Karpas-422 (cell line): ENCODE measurements around the gene OSTF1. TPM values are rescaled to one million over a fixed set of nuclear protein-coding genes. Genes with fewer than 3 reads are reported as not detected.

Experiments
- DNase-seq: peaks from one replicate; pipeline ENCODE4 v3.0.0-alpha.2; 2015
- H2AFZ ChIP-seq: fragments of 200-600 bp; sonication (generic); 2 replicates; pipeline ENCODE4 v1.6.1; 2014; ENCODE audit warnings: antibody characterized with exemption, low read length, mixed read lengths
- H3K27ac ChIP-seq: fragments of 200-600 bp; sonication (generic); 2 replicates; pipeline ENCODE4 v1.5.1; 2014; ENCODE audit warnings: mild to moderate bottlenecking, low read length, moderate library complexity
- H3K27me3 ChIP-seq: fragments of 200-600 bp; sonication (generic); 2 replicates; pipeline ENCODE4 v1.6.1; 2014; ENCODE audit warnings: low read length, mixed read lengths
- H3K36me3 ChIP-seq: fragments of 200-600 bp; sonication (generic); 2 replicates; pipeline ENCODE4 v1.6.1; 2014; ENCODE audit warnings: low read length, mixed read lengths; ENCODE audit not compliant: insufficient read depth
- H3K4me1 ChIP-seq: fragments of 200-600 bp; sonication (generic); 2 replicates; pipeline ENCODE4 v1.6.1; 2014; ENCODE audit warnings: mild to moderate bottlenecking, low read length, mixed read lengths
- H3K4me2 ChIP-seq: fragments of 200-600 bp; sonication (generic); 2 replicates; pipeline ENCODE4 v1.6.1; 2014; ENCODE audit warnings: low read length, low read depth, mild to moderate bottlenecking; ENCODE audit not compliant: poor library complexity, severe bottlenecking
- H3K4me3 ChIP-seq: fragments of 200-600 bp; sonication (generic); 2 replicates; pipeline ENCODE4 v1.5.1; 2014; ENCODE audit warnings: mild to moderate bottlenecking, antibody characterized with exemption, low read length, mixed read lengths
- H3K79me2 ChIP-seq: fragments of 200-600 bp; sonication (generic); 2 replicates; pipeline ENCODE4 v1.6.1; 2014; ENCODE audit warnings: mild to moderate bottlenecking, low read length, mixed read lengths
- H3K9ac ChIP-seq: fragments of 200-600 bp; sonication (generic); 2 replicates; pipeline ENCODE4 v1.6.0; 2014; ENCODE audit warnings: low read length
- H3K9me2 ChIP-seq: fragments of 200-600 bp; sonication (generic), shearing (Covaris generic); replicated peaks from 2 replicates; pipeline ENCODE4 v1.6.0; 2014; ENCODE audit warnings: mild to moderate bottlenecking, low read length, moderate library complexity; ENCODE audit not compliant: insufficient read depth
- H3K9me3 ChIP-seq: fragments of 300-700, 200-600 bp; sonication (generic); 2 replicates; pipeline ENCODE4 v1.6.1; 2014; ENCODE audit warnings: low read length, mixed read lengths
- H4K20me1 ChIP-seq: fragments of 200-600 bp; sonication (generic); 2 replicates; pipeline ENCODE4 v1.6.1; 2014; ENCODE audit warnings: mild to moderate bottlenecking, antibody characterized with exemption, low read length, low read depth; ENCODE audit not compliant: insufficient read depth
- total RNA-seq: library from RNA; depleted of rRNA; stranded (reverse); fragments of >200 nt; shearing (Covaris generic); gene quantifications from 2 replicates; pipeline ENCODE4 v1.2.3, GENCODE V29; 2014; ENCODE audit warnings: low replicate concordance

Gene OSTF1
- total RNA-seq, 1 experiment from 2014 or later = 56.1 TPM

DNA sequence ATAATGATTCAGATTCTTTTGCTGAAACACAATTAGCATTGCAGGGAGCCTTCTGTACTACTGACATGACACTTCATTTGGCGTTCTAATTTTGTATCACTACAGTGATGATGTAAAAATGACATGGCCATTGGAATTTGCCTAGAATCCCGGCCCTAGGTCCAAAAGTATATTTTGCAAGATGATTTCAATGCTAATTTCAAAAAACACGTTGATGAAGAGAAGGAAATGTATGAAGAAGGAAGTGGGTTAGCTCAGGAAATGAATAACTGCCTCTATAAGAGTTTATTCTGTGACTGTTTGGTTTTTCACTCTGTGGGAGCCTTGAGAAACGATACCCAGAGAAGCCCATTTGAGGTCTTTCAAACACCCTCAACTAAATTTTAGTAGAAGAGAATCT lies 59.3 kb downstream of the OSTF1 start:
- Histone ChIP-seq H3K9ac (no peak overlapping the region), H3K4me1 (peaks cover 6% of the 10 kb centered on the region), H3K79me2 (no peaks in the 10 kb centered on the region), H4K20me1 (no peaks in the 10 kb centered on the region), H3K4me2 (no peak overlapping the region), H3K9me2 (no peaks in the 10 kb centered on the region), H3K27ac (no peak overlapping the region), H3K27me3 (no peaks in the 10 kb centered on the region), H2AFZ (no peak overlapping the region), H3K36me3 (peaks cover 22% of the 10 kb centered on the region; the same call in 1 of the 2 replicates), H3K9me3 (no peaks in the 10 kb centered on the region), H3K4me3 (no peak overlapping the region)
- no peak for DNase-seq

GRCh38 chr9:75148561-75148960 lies 60.2 kb downstream of the OSTF1 start:
- H2AFZ ChIP-seq = no peak overlapping the region
- no peak overlapping the region for H3K9ac ChIP-seq
- peaks cover 6% of the 10 kb centered on the region for H3K4me1 ChIP-seq
- no peak overlapping the region for H3K4me3 ChIP-seq
- no peak for DNase-seq
- no peaks in the 10 kb centered on the region for H3K27me3 ChIP-seq
- H3K36me3 ChIP-seq = peaks cover 14% of the 10 kb centered on the region; the same call in 1 of the 2 replicates
- H3K9me2 ChIP-seq = no peaks in the 10 kb centered on the region
- no peaks in the 10 kb centered on the region for H3K79me2 ChIP-seq
- H4K20me1 ChIP-seq = no peaks in the 10 kb centered on the region
- H3K27ac ChIP-seq = no peak overlapping the region
- no peak overlapping the region for H3K4me2 ChIP-seq
- no peaks in the 10 kb centered on the region for H3K9me3 ChIP-seq

GRCh38 chr9:75149841-75150241 lies 61.5 kb downstream of the OSTF1 start:
- Histone ChIP-seq H3K79me2 (no peaks in the 10 kb centered on the region), H3K9me2 (no peaks in the 10 kb centered on the region), H3K27me3 (no peaks in the 10 kb centered on the region), H3K36me3 (peaks cover 9% of the 10 kb centered on the region; the same call in 1 of the 2 replicates), H2AFZ (no peak overlapping the region), H3K27ac (no peak overlapping the region), H3K9ac (no peak overlapping the region), H3K4me2 (no peak overlapping the region), H4K20me1 (no peaks in the 10 kb centered on the region), H3K4me1 (peaks cover 6% of the 10 kb centered on the region), H3K4me3 (no peak overlapping the region), H3K9me3 (no peaks in the 10 kb centered on the region)
- DNase-seq = no peak

- H3K9me3 ChIP-seq = no peaks in the 10 kb centered on the region
- no peaks in the 10 kb centered on the region for H4K20me1 ChIP-seq
- H3K9me2 ChIP-seq = no peaks in the 10 kb centered on the region
- peaks cover 6% of the 10 kb centered on the region; the same call in 1 of the 2 replicates for H3K36me3 ChIP-seq
- no peaks in the 10 kb centered on the region for H3K27me3 ChIP-seq
- H3K79me2 ChIP-seq = no peaks in the 10 kb centered on the region
- H3K9ac ChIP-seq = no peak overlapping the region
- H3K4me2 ChIP-seq = no peak overlapping the region
- DNase-seq = no peak
- H3K4me3 ChIP-seq = no peak overlapping the region
- no peak overlapping the region for H2AFZ ChIP-seq
- peaks cover 6% of the 10 kb centered on the region for H3K4me1 ChIP-seq
- H3K27ac ChIP-seq = no peak overlapping the region
Measured at GRCh38 chr9:75150512-75150911, 62.2 kb downstream of the OSTF1 start.

DNA sequence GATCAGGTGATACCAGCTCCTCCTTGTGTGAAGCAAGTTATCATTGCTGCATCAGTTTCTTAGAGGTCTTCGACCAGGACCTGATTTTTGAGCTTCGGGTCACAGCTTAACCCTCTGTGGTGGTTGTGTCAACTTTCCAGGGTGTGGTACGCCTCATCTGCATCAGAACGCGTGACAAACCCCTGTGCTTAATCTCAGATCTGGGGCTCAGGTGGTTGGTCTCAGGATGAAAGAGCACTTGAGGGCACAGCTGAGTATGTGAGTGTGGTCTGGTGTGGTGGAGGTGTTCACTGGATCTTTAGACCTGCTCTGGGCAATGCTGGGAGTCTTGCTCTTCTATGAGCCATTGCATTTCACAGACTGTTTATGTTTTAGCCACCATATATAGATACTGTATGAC lies 64.1 kb downstream of the OSTF1 start:
- H3K27me3 ChIP-seq = no peaks in the 10 kb centered on the region
- no peak for DNase-seq
- no peak overlapping the region for H3K9ac ChIP-seq
- H3K4me1 ChIP-seq = peaks cover 6% of the 10 kb centered on the region
- no peak overlapping the region for H2AFZ ChIP-seq
- H3K4me3 ChIP-seq = no peak overlapping the region
- H3K79me2 ChIP-seq = no peaks in the 10 kb centered on the region
- H3K9me3 ChIP-seq = no peaks in the 10 kb centered on the region
- no peaks in the 10 kb centered on the region for H4K20me1 ChIP-seq
- no peak overlapping the region for H3K4me2 ChIP-seq
- peaks cover 4% of the 10 kb centered on the region; the same call in 1 of the 2 replicates for H3K36me3 ChIP-seq
- H3K9me2 ChIP-seq = no peaks in the 10 kb centered on the region
- H3K27ac ChIP-seq = no peak overlapping the region

- no peaks in the 10 kb centered on the region for H3K27me3 ChIP-seq
- no peaks in the 10 kb centered on the region for H4K20me1 ChIP-seq
- no peak overlapping the region for H3K4me2 ChIP-seq
- H3K9me2 ChIP-seq = no peaks in the 10 kb centered on the region
- no peaks in the 10 kb centered on the region for H3K9me3 ChIP-seq
- no peak overlapping the region for H3K27ac ChIP-seq
- H3K4me1 ChIP-seq = no peaks in the 10 kb centered on the region
- H3K36me3 ChIP-seq = no peaks in the 10 kb centered on the region
- no peak overlapping the region for H2AFZ ChIP-seq
- H3K9ac ChIP-seq = no peak overlapping the region
- H3K79me2 ChIP-seq = no peaks in the 10 kb centered on the region
- DNase-seq = no peak
- no peak overlapping the region for H3K4me3 ChIP-seq
Measured at GRCh38 chr9:75156858-75157257, 68.5 kb downstream of the OSTF1 start.

DNA sequence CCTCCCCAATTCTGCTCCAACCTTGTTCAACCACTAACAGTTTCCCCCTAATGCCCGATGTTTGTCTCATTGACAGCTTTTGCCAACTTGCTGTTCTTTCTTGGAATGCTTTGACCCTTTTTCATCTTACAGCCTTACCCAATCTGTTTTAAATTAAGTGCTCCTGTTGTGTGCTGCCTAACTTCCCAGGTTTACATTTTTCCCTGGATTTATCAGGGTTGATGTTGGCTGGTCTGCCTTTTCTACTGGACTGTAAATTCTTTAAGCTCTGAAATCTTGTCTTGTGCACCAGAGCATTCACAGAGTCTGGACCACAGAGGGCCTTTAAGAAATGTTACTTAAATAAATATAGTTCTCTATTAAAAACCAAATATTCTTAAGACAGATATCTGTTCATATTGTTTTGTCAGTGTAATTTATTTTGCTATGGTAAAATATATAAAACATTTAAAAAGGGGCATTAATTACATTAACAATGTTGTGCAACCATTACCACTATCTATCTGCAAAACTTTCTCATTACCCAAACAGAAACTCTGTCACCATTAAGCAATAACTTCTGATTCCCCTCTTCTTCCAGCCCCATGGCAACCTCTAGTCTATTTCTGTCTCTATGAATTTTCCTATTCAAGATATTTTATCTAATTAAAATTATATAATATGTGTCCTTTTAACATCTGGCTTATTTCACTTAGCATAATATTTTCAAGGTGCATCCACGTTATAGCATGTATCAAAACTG lies 73.0 kb downstream of the OSTF1 start:
- Histone ChIP-seq H3K9me3 (no peaks in the 10 kb centered on the region), H4K20me1 (no peaks in the 10 kb centered on the region), H3K4me2 (no peak overlapping the region), H3K9ac (no peak overlapping the region), H3K36me3 (no peaks in the 10 kb centered on the region), H3K27me3 (no peaks in the 10 kb centered on the region), H3K4me1 (no peaks in the 10 kb centered on the region), H3K79me2 (no peaks in the 10 kb centered on the region), H3K4me3 (no peak overlapping the region), H2AFZ (no peak overlapping the region), H3K9me2 (no peaks in the 10 kb centered on the region), H3K27ac (no peak overlapping the region)
- DNase-seq = no peak

DNA sequence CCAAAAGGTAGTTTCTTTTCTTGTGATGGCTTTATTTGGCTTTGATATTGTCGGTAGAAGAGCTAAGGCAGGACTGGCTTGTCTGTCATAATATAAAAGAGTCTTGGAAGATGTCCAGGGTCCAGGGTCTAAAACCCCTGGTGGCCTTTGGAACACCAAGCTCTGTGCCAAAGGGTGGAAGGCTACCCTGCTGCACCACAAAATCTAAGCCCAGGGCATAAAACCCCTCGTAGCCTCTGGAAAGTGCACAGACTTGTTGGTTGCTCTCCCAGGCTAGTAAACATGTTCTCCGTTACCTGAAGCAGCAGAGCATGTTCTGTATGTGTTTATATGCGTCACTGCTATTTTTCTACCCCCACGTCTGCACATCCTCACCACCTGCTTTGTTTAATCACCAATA lies 75.5 kb downstream of the OSTF1 start:
- no peaks in the 10 kb centered on the region for H3K36me3 ChIP-seq
- no peak for DNase-seq
- no peak overlapping the region for H3K4me3 ChIP-seq
- H3K79me2 ChIP-seq = no peaks in the 10 kb centered on the region
- H3K9ac ChIP-seq = no peak overlapping the region
- H4K20me1 ChIP-seq = no peaks in the 10 kb centered on the region
- no peaks in the 10 kb centered on the region for H3K9me3 ChIP-seq
- no peak overlapping the region for H3K27ac ChIP-seq
- no peaks in the 10 kb centered on the region for H3K9me2 ChIP-seq
- H3K4me2 ChIP-seq = no peak overlapping the region
- H2AFZ ChIP-seq = no peak overlapping the region
- H3K27me3 ChIP-seq = no peaks in the 10 kb centered on the region
- H3K4me1 ChIP-seq = no peaks in the 10 kb centered on the region
